H4 (cell line): ENCODE results near the gene RNF167. TPM values are rescaled to one million over a fixed set of nuclear protein-coding genes. Genes with fewer than 3 reads are reported as not detected.

Source experiments
- DNase-seq: peaks from one replicate; pipeline ENCODE4 v3.0.0-alpha.2; 2015; ENCODE audit warnings: low spot score
- total RNA-seq: library from RNA; depleted of rRNA; stranded (reverse); fragments of >200 nt; shearing (Covaris generic); gene quantifications from 2 replicates; pipeline ENCODE4 v1.2.3, GENCODE V29; 2014; rRNA removed

RNF167 gene
- total RNA-seq, 1 experiment from 2014 or later = 17.3 TPM

- no peak for DNase-seq
Measured at GRCh38 chr17:4978726-4979125, 38.7 kb downstream of the RNF167 start.

GRCh38 chr17:4980644-4981216 is 40.7 kb downstream of the RNF167 start:
- DNase-seq = peak; percentile 25

GRCh38 chr17:4982305-4982704 is 42.2 kb downstream of the RNF167 start:
- DNase-seq = no peak

- DNase-seq = no peak
Measured at GRCh38 chr17:4986403-4986802, 46.3 kb downstream of the RNF167 start.

GRCh38 chr17:4986951-4987766 is 47.1 kb downstream of the RNF167 start, which contains the start of gene CAMTA2:
CAMTA2 (minus strand) TSS chr17:4987675; CDS start chr17:4986222, 1,453 bp downstream.
- DNase-seq = peak; percentile 34

- no peak for DNase-seq
Measured at GRCh38 chr17:4987767-4988567, 47.9 kb downstream of the RNF167 start.

- no peak for DNase-seq
Measured at GRCh38 chr17:4994081-4994595, 54.1 kb downstream of the RNF167 start.

Other genes starting within 250 kb of the RNF167 start
- 4.1 and 4.4 TPM in 2 replicates for gene PELP1, start 236.1 kb upstream of the RNF167 start, total RNA-seq
- gene ARRB2, start 229.6 kb upstream of the RNF167 start, total RNA-seq = 2.4 and 4.1 TPM in 2 replicates
- gene MED11, start 208.8 kb upstream of the RNF167 start, total RNA-seq = 15.8 and 24.0 TPM in 2 replicates
- not detected in 2 replicates for gene ZMYND15, start 200.4 kb upstream of the RNF167 start, total RNA-seq
- 1.5 and 7.3 TPM in 2 replicates for gene CXCL16, start 200.3 kb upstream of the RNF167 start, total RNA-seq
- gene TM4SF5, start 168.4 kb upstream of the RNF167 start, total RNA-seq = not detected in 2 replicates
- gene VMO1, start 153.9 kb upstream of the RNF167 start, total RNA-seq = not detected in 2 replicates
- gene GLTPD2, start 151.3 kb upstream of the RNF167 start, total RNA-seq = not detected in 2 replicates
- 186 and 232 TPM in 2 replicates for gene PSMB6, start 144.1 kb upstream of the RNF167 start, total RNA-seq
- gene PLD2, start 133.1 kb upstream of the RNF167 start, total RNA-seq = 5.0 and 11.7 TPM in 2 replicates
- 7.4 and 8.4 TPM in 2 replicates for gene MINK1, start 106.9 kb upstream of the RNF167 start, total RNA-seq
- gene C17orf107, start 40.7 kb upstream of the RNF167 start, total RNA-seq = 0.08 TPM in 1 of 2 replicates, not detected in the other
- gene CHRNE, start 37.2 kb upstream of the RNF167 start, total RNA-seq = 0.04 and 0.14 TPM in 2 replicates
- gene GP1BA, start 8.0 kb upstream of the RNF167 start, total RNA-seq = not detected in 2 replicates
- gene SLC25A11, start 222 bp upstream of the RNF167 start, total RNA-seq = 64.1 and 70.8 TPM in 2 replicates
- 738 and 894 TPM in 2 replicates for gene PFN1, start 8.3 kb downstream of the RNF167 start, total RNA-seq
- 1.7 and 4.7 TPM in 2 replicates for gene ENO3, start 10.9 kb downstream of the RNF167 start, total RNA-seq
- 24.0 and 32.2 TPM in 2 replicates for gene SPAG7, start 27.5 kb downstream of the RNF167 start, total RNA-seq
- 0.90 and 0.97 TPM in 2 replicates for gene CAMTA2, start 47.4 kb downstream of the RNF167 start, total RNA-seq
- 0.23 and 0.39 TPM in 2 replicates for gene INCA1, start 57.3 kb downstream of the RNF167 start, total RNA-seq
- 9.9 and 13.0 TPM in 2 replicates for gene KIF1C, start 57.7 kb downstream of the RNF167 start, total RNA-seq
- not detected in 2 replicates for gene SLC52A1, start 95.2 kb downstream of the RNF167 start, total RNA-seq
- gene ZFP3, start 138.2 kb downstream of the RNF167 start, total RNA-seq = 0.04 and 0.14 TPM in 2 replicates
- gene ZNF232, start 171.6 kb downstream of the RNF167 start, total RNA-seq = 5.0 and 8.5 TPM in 2 replicates
- gene USP6, start 175.8 kb downstream of the RNF167 start, total RNA-seq = 0.02 TPM in 1 of 2 replicates, not detected in the other